Transverse colon (tissue), 4 donors: ENCODE results near the gene RAD51D.
"Not testable (repeated sequence)": the region's sequence is repeated elsewhere in the genome, so short reads cannot be mapped to it uniquely, and the experiment has no call there.

Source experiments
- CTCF ChIP-seq, 5 experiments: fragments of 200-600 bp in 3 of 5; fragments of 450-650 bp in 2 of 5; sonication (generic) in 3 of 5; IDR thresholded peaks; 1 replicate in 2 of 5; 2 replicates in 3 of 5; pipeline ENCODE4 v1.5.1; 2016 to 2017; ENCODE audit warnings: antibody characterized with exemption in 5 of 5, inconsistent platforms in 3 of 5, mild to moderate bottlenecking in 2 of 5, moderate library complexity in 1 of 5
- POLR2A ChIP-seq: fragments of 450-650 bp; IDR thresholded peaks from one replicate; pipeline ENCODE4 v1.6.1; 2016; ENCODE audit warnings: antibody characterized with exemption, mild to moderate bottlenecking, moderate library complexity
- POLR2AphosphoS5 ChIP-seq, 3 donors: sonication (generic); formaldehyde crosslinking; IDR thresholded peaks; one replicate each; pipeline ENCODE4 v1.6.1; 2016; ENCODE audit warnings: antibody characterized with exemption in 3 of 3

GRCh38 chr17:35151080-35151479, 31.4 kb upstream of the RAD51D start:
- TF ChIP-seq CTCF (IDR thresholded peaks at IDR 0.05); POLR2A; POLR2AphosphoS5 (IDR thresholded peaks at IDR 0.05): not testable (repeated sequence)
